Measurements from ENCODE around the gene TIGD7.

DNA sequence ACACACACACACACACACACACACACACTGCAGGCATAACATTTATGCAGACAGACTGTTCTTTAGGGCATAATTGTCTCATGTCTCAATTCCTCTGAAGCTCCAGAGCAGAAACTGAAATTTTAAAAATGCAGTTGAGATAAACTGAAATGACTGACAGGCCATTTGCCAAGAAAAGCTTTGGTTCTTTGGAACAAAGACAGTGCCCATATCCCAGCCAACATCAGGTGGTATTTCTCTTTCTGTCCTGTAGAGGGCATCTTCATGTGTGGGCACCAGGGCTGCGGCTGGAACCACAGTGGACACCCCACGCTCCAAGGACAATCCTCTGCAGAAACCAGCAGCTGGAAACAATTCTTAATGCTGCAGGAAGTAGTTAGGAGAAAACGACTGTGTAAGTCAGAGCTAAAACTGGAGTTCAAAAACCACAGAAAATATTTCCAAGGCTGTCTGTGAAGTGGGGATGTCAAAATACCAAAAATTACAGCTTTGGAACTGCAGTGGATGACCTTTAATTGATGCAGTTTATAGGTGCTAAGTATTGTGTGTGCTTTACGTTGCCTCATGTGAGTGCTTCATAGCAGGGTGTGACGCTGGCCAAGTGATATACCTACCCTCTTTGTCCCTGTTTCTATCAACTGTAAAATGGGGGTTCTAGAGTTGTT is 38.2 kb downstream of the TIGD7 start:
- no peak for TF ChIP-seq POLR2AphosphoS5 (IDR thresholded peaks at IDR 0.05; ENCODE audit: low read depth, low read length)
- no peak for TF ChIP-seq POLR2A (IDR thresholded peaks at IDR 0.05; ENCODE audit: low read depth, low read length)
- TF ChIP-seq TAF1 (IDR thresholded peaks at IDR 0.05; ENCODE audit: borderline replicate concordance, low read depth, low read length), result no peak

Data from GM12892 (cell line).